Measurements from ENCODE around the gene RWDD3. TPM values are rescaled to one million over a fixed set of nuclear protein-coding genes. Genes with fewer than 3 reads are reported as not detected.

RWDD3 gene
- total RNA-seq, 1 donor from 2014 or later, result 19.8 TPM

- H3K4me3 Mint-ChIP-seq, result no peak overlapping the region
- no peak for DNase-seq (ENCODE audit: extremely low spot score, unreplicated experiment)
- no peaks in the 10 kb centered on the region for H3K4me1 Mint-ChIP-seq (ENCODE audit: unreplicated experiment)
- no peak overlapping the region for H3K27ac Mint-ChIP-seq
- no peak for TF ChIP-seq CTCF (conservative IDR thresholded peaks at IDR 0.05)
- H3K9me3 Mint-ChIP-seq, result no peaks in the 10 kb centered on the region
- H3K36me3 Mint-ChIP-seq, result no peaks in the 10 kb centered on the region
- H3K27me3 Mint-ChIP-seq, result peaks cover 3% of the 10 kb centered on the region
Observed at GRCh38 chr1:95208876-95209275, 25.1 kb upstream of the RWDD3 start.

GRCh38 chr1:95209291-95209690 is 24.7 kb upstream of the RWDD3 start:
- TF ChIP-seq CTCF (conservative IDR thresholded peaks at IDR 0.05), result no peak
- Mint-ChIP-seq H3K27me3 (peaks cover 3% of the 10 kb centered on the region), H3K4me3 (no peak overlapping the region), H3K36me3 (no peaks in the 10 kb centered on the region), H3K27ac (no peak overlapping the region), H3K4me1 (ENCODE audit: unreplicated experiment) (no peaks in the 10 kb centered on the region), H3K9me3 (no peaks in the 10 kb centered on the region)
- DNase-seq (ENCODE audit: extremely low spot score, unreplicated experiment), result no peak

- Mint-ChIP-seq H3K4me1 (ENCODE audit: unreplicated experiment) (no peaks in the 10 kb centered on the region), H3K4me3 (no peak overlapping the region), H3K9me3 (no peaks in the 10 kb centered on the region), H3K27ac (no peak overlapping the region), H3K27me3 (peaks cover 8% of the 10 kb centered on the region), H3K36me3 (no peaks in the 10 kb centered on the region)
- no peak for DNase-seq (ENCODE audit: extremely low spot score, unreplicated experiment)
- no peak for TF ChIP-seq CTCF (conservative IDR thresholded peaks at IDR 0.05)
Observed at GRCh38 chr1:95216292-95216990, 17.6 kb upstream of the RWDD3 start.

- H3K9me3 Mint-ChIP-seq, result no peaks in the 10 kb centered on the region
- no peaks in the 10 kb centered on the region for H3K36me3 Mint-ChIP-seq
- peaks cover 8% of the 10 kb centered on the region for H3K27me3 Mint-ChIP-seq
- H3K4me1 Mint-ChIP-seq (ENCODE audit: unreplicated experiment), result no peaks in the 10 kb centered on the region
- no peak for DNase-seq (ENCODE audit: extremely low spot score, unreplicated experiment)
- H3K27ac Mint-ChIP-seq, result no peak overlapping the region
- H3K4me3 Mint-ChIP-seq, result no peak overlapping the region
- no peak for TF ChIP-seq CTCF (conservative IDR thresholded peaks at IDR 0.05)
Observed at GRCh38 chr1:95217371-95217770, 16.6 kb upstream of the RWDD3 start.

GRCh38 chr1:95219407-95219806 is 14.6 kb upstream of the RWDD3 start:
- DNase-seq (ENCODE audit: extremely low spot score, unreplicated experiment), result no peak
- H3K27me3 Mint-ChIP-seq, result peaks cover 5% of the 10 kb centered on the region
- H3K27ac Mint-ChIP-seq, result no peak overlapping the region
- TF ChIP-seq CTCF (conservative IDR thresholded peaks at IDR 0.05), result no peak
- no peaks in the 10 kb centered on the region for H3K9me3 Mint-ChIP-seq
- no peaks in the 10 kb centered on the region for H3K4me1 Mint-ChIP-seq (ENCODE audit: unreplicated experiment)
- H3K4me3 Mint-ChIP-seq, result no peak overlapping the region
- no peaks in the 10 kb centered on the region for H3K36me3 Mint-ChIP-seq

All from type B pancreatic cell (in vitro differentiated cells).